GM21786 (cell line): ENCODE measurements around the gene TUSC2.
"Not testable (repeated sequence)": the region's sequence is repeated elsewhere in the genome, so short reads cannot be mapped to it uniquely, and the experiment has no call there.

ENCODE experiments used
- ATAC-seq: cut with Tn5 transposase; IDR thresholded peaks from one replicate; pipeline ENCODE4 v1.9.1; 2021; ENCODE audit not compliant: unreplicated experiment

TUSC2 gene

GRCh38 chr3:50319894-50320625 lies 8.0 kb downstream of the TUSC2 start:
- ATAC-seq = no peak

GRCh38 chr3:50319181-50319893 lies 8.7 kb downstream of the TUSC2 start:
- ATAC-seq = no peak

- ATAC-seq = no peak
These were observed 9.4 kb downstream of the TUSC2 start for GRCh38 chr3:50318615-50319014.

GRCh38 chr3:50318163-50318562 lies 9.9 kb downstream of the TUSC2 start:
- no peak for ATAC-seq

GRCh38 chr3:50317300-50317699 lies 10.7 kb downstream of the TUSC2 start:
- ATAC-seq = no peak

- no peak for ATAC-seq
These were observed 11.3 kb downstream of the TUSC2 start for GRCh38 chr3:50316657-50317242.

GRCh38 chr3:50314816-50315215 lies 13.2 kb downstream of the TUSC2 start:
- ATAC-seq = no peak

- ATAC-seq = no peak
These were observed 13.7 kb downstream of the TUSC2 start for GRCh38 chr3:50314342-50314741.

- not testable (repeated sequence) for ATAC-seq
These were observed 16.0 kb downstream of the TUSC2 start for GRCh38 chr3:50312041-50312440.

- ATAC-seq = no peak
These were observed 23.4 kb downstream of the TUSC2 start for GRCh38 chr3:50304601-50305000.

- no peak for ATAC-seq
These were observed 24.8 kb downstream of the TUSC2 start, which contains the start of gene HYAL1 for GRCh38 chr3:50303013-50303815. HYAL1 (minus strand) TSS chr3:50303574; CDS start chr3:50302956, 618 bp downstream.

- ATAC-seq = no peak
These were observed 25.7 kb downstream of the TUSC2 start for GRCh38 chr3:50302095-50303012.

GRCh38 chr3:50300681-50301254 lies 27.3 kb downstream of the TUSC2 start:
- ATAC-seq = no peak

- ATAC-seq = no peak
These were observed 27.9 kb downstream of the TUSC2 start for GRCh38 chr3:50299929-50300680.

GRCh38 chr3:50299638-50299928 lies 28.4 kb downstream of the TUSC2 start:
- ATAC-seq = no peak

- ATAC-seq = peak; percentile 88
These were observed 29.0 kb downstream of the TUSC2 start, which contains the start of the genes HYAL3 and NAA80 for GRCh38 chr3:50298836-50299637. HYAL3 (minus strand) TSS chr3:50299405; CDS start chr3:50295602, 3,803 bp downstream. NAA80 (minus strand) TSS chr3:50299405; CDS start chr3:50297463, 1,942 bp downstream.

GRCh38 chr3:50297896-50298725 lies 29.9 kb downstream of the TUSC2 start:
- ATAC-seq = no peak
